AG09309 (cell line): ENCODE results near the gene LRRK2.

ENCODE experiments used
- DNase-seq: peaks from one replicate; pipeline ENCODE4 v3.0.0-alpha.2; 2010; ENCODE audit warnings: low read depth
- H3K4me3 ChIP-seq: 2 replicates; pipeline ENCODE4 v1.5.1; 2011; ENCODE audit warnings: mild to moderate bottlenecking, low read depth, low read length, moderate library complexity; ENCODE audit not compliant: control insufficient read depth
- TF ChIP-seq, protein P1 (sequence below): IDR thresholded peaks from 2 replicates; pipeline ENCODE4 v1.5.1; 2011; ENCODE audit warnings: mild to moderate bottlenecking, low read depth, low read length, inconsistent platforms; ENCODE audit not compliant: insufficient read depth, control insufficient read depth; ENCODE audit errors: missing control alignments

LRRK2 gene

DNA sequence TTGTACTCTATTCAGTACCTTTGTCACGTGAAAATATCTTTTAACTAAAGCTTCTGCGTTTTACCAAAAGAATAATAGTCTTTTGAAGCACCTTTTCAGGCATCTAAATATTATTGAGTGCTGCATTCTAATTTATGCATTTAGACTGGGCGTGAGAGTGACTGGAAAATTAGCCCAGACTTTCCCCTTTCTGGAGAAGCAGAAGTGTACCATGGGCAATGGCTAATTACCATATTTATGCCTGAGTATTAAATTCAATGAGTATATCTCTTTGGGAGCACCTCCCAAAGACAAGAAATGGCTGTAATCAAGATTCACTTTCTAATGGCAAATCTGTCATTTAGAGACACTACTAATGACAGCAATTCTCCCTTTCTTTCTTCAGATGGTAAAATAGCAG, 174.9 kb downstream of the LRRK2 start:
- no peak for DNase-seq
- TF ChIP-seq, protein P1, sequence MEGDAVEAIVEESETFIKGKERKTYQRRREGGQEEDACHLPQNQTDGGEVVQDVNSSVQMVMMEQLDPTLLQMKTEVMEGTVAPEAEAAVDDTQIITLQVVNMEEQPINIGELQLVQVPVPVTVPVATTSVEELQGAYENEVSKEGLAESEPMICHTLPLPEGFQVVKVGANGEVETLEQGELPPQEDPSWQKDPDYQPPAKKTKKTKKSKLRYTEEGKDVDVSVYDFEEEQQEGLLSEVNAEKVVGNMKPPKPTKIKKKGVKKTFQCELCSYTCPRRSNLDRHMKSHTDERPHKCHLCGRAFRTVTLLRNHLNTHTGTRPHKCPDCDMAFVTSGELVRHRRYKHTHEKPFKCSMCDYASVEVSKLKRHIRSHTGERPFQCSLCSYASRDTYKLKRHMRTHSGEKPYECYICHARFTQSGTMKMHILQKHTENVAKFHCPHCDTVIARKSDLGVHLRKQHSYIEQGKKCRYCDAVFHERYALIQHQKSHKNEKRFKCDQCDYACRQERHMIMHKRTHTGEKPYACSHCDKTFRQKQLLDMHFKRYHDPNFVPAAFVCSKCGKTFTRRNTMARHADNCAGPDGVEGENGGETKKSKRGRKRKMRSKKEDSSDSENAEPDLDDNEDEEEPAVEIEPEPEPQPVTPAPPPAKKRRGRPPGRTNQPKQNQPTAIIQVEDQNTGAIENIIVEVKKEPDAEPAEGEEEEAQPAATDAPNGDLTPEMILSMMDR, result no peak
- H3K4me3 ChIP-seq, result no peak overlapping the region

DNA sequence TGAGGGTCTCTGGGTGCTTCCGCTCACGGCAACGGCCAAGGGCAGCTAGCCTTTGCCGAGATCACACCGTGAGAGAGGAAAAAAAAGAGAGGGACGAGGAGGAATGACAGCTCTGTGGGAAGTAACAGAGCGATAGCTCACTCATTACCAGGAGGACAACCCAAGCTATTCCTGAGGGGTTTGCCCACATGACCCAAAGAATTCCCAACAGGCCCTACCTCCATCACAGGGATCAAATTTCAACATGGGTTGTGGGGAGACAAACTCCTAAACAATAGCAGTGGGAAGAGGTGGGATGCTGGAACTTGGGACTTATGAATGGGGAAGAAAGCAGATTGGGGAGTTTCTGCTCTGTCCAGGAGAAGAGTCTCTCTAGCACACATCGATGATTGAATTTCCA, 180.6 kb downstream of the LRRK2 start:
- no peak for DNase-seq
- TF ChIP-seq, protein P1, result no peak
- H3K4me3 ChIP-seq, result no peak overlapping the region
